Lower lobe of right lung (tissue), 2 donors: ENCODE results near the gene GPR183. TPM values are rescaled to one million over a fixed set of nuclear protein-coding genes. Genes with fewer than 3 reads are reported as not detected.
A peak's percentile ranks its signal among the peaks of the same experiment; 100 is the strongest.

Source experiments
- ATAC-seq, 2 donors: fragments of 200-7000 bp; cut with Tn5 transposase; one replicate each; pipeline ENCODE4 v1.9.1; 2020 to 2022; ENCODE audit warnings: mild to moderate bottlenecking in 2 of 2, moderate library complexity in 2 of 2
- DNase-seq: peaks from one replicate; pipeline ENCODE4 v3.0.0-alpha.2; 2020
- H3K27ac ChIP-seq: fragments of 200-600 bp; one replicate; pipeline ENCODE4 v1.8.0; 2022
- H3K27me3 ChIP-seq: fragments of 200-600 bp; one replicate; pipeline ENCODE4 v1.8.0; 2022; ENCODE audit warnings: low read depth
- H3K36me3 ChIP-seq: fragments of 200-600 bp; one replicate; pipeline ENCODE4 v1.8.0; 2022; ENCODE audit warnings: mild to moderate bottlenecking
- H3K4me1 ChIP-seq: fragments of 200-600 bp; one replicate; pipeline ENCODE4 v1.8.0; 2022
- H3K4me3 ChIP-seq: fragments of 200-600 bp; one replicate; pipeline ENCODE4 v1.8.0; 2022; ENCODE audit warnings: mild to moderate bottlenecking
- H3K9me3 ChIP-seq: fragments of 200-600 bp; one replicate; pipeline ENCODE4 v1.8.0; 2022
- CTCF ChIP-seq: fragments of 200-600 bp; IDR thresholded peaks from one replicate; pipeline ENCODE4 v1.8.0; 2022; ENCODE audit warnings: antibody characterized with exemption, mild to moderate bottlenecking
- intact Hi-C: fragments of 100-400 bp; cut with DNase I; formaldehyde crosslinking; loops from one replicate; pipeline ENCODE4 v1.11.0; 2022
- total RNA-seq: library from RNA; stranded (reverse); fragmentation: NEBNext Ultra II Directional; extraction: Animal tissue kit (Norgen Biotek cat#: 25700); gene quantifications from one replicate; pipeline ENCODE4 v1.2.1, GENCODE V29; 2021
- donor health status: DM: no; HTN: yes; CAD: no; lungs with severe emphysema.

Gene GPR183
- total RNA-seq, 1 donor from 2014 or later, result 9.0 TPM

- Histone ChIP-seq H3K27ac (peak overlapping the region; percentile 58), H3K4me3 (no peak overlapping the region), H3K27me3 (no peaks in the 10 kb centered on the region), H3K4me1 (peaks cover 25% of the 10 kb centered on the region), H3K36me3 (no peaks in the 10 kb centered on the region), H3K9me3 (no peaks in the 10 kb centered on the region)
- TF ChIP-seq CTCF, result no peak
- ATAC-seq, result peak; percentile 80 to 92
- peak; percentile 58 for DNase-seq
- intact Hi-C loops, result no loop called here
Observed at GRCh38 chr13:99307648-99308339, 595 bp upstream of the GPR183 start.

GRCh38 chr13:99305566-99305965 is 1.6 kb downstream of the GPR183 start:
- Histone ChIP-seq H3K4me3 (peak overlapping the region; percentile 39), H3K9me3 (no peaks in the 10 kb centered on the region), H3K36me3 (no peaks in the 10 kb centered on the region), H3K27me3 (no peaks in the 10 kb centered on the region), H3K27ac (peak overlapping the region; percentile 58), H3K4me1 (peaks cover 13% of the 10 kb centered on the region)
- no peak for ATAC-seq
- no peak for DNase-seq
- no peak for TF ChIP-seq CTCF
- intact Hi-C loops, result no loop called here

GRCh38 chr13:99305158-99305557 is 2.0 kb downstream of the GPR183 start:
- Histone ChIP-seq H3K4me3 (peak overlapping the region; percentile 39), H3K27me3 (no peaks in the 10 kb centered on the region), H3K9me3 (no peaks in the 10 kb centered on the region), H3K36me3 (no peaks in the 10 kb centered on the region), H3K27ac (peak overlapping the region; percentile 33), H3K4me1 (peaks cover 13% of the 10 kb centered on the region)
- ATAC-seq (no peak), DNase-seq (no peak)
- intact Hi-C loops, result no loop called here
- no peak for TF ChIP-seq CTCF

GRCh38 chr13:99304541-99304940 is 2.7 kb downstream of the GPR183 start:
- ATAC-seq (no peak), DNase-seq (no peak)
- Histone ChIP-seq H3K36me3 (no peaks in the 10 kb centered on the region), H3K9me3 (no peaks in the 10 kb centered on the region), H3K27me3 (no peaks in the 10 kb centered on the region), H3K4me3 (peak overlapping the region; percentile 39), H3K4me1 (peaks cover 13% of the 10 kb centered on the region), H3K27ac (peak overlapping the region; percentile 33)
- intact Hi-C loops, result no loop called here
- no peak for TF ChIP-seq CTCF

GRCh38 chr13:99303863-99304521 is 3.2 kb downstream of the GPR183 start:
- DNase-seq, result no peak
- H3K27me3 ChIP-seq, result no peaks in the 10 kb centered on the region
- H3K4me3 ChIP-seq, result peak overlapping the region; percentile 39
- intact Hi-C loops, result no loop called here
- no peaks in the 10 kb centered on the region for H3K9me3 ChIP-seq
- no peaks in the 10 kb centered on the region for H3K36me3 ChIP-seq
- peak overlapping the region; percentile 33 for H3K27ac ChIP-seq
- no peak for TF ChIP-seq CTCF
- ATAC-seq, result peak in 1 of 2 donors; percentile 22
- peaks cover 13% of the 10 kb centered on the region for H3K4me1 ChIP-seq
